Heart right ventricle (tissue), 16 donors: ENCODE results near the gene CLRN2. TPM values are rescaled to one million over a fixed set of nuclear protein-coding genes. Genes with fewer than 3 reads are reported as not detected.

Experiments used
- ATAC-seq, 8 donors: fragments of 200-7000 bp; cut with Tn5 transposase; one replicate each; pipeline ENCODE4 v1.9.1; 2020; ENCODE audit warnings: mild to moderate bottlenecking in 8 of 8, moderate library complexity in 8 of 8, moderate number of reproducible peaks in 1 of 8
- DNase-seq, 2 donors: peaks; one replicate each; pipeline ENCODE4 v3.0.0-alpha.2; 2020
- H3K27ac ChIP-seq, 10 donors: fragments of 200-600 bp; sonication (generic) in 2 of 10; one replicate each; pipeline versions ENCODE4 v1.5.0 to v1.8.0; 2020 to 2022; ENCODE audit warnings: mild to moderate bottlenecking in 3 of 10
- H3K27me3 ChIP-seq, 7 donors: fragments of 200-600 bp; one replicate each; pipeline ENCODE4 v1.8.0; 2021 to 2022; ENCODE audit warnings: mild to moderate bottlenecking in 2 of 7
- H3K36me3 ChIP-seq, 9 donors: fragments of 200-600 bp; sonication (generic) in 1 of 9; one replicate each; pipeline versions ENCODE4 v1.5.0 to v1.8.0; 2020 to 2022; ENCODE audit warnings: mild to moderate bottlenecking in 2 of 9
- H3K4me1 ChIP-seq, 9 donors: fragments of 200-600 bp; sonication (generic) in 1 of 9; one replicate each; pipeline versions ENCODE4 v1.5.0 to v1.8.0; 2020 to 2022; ENCODE audit warnings: mild to moderate bottlenecking in 4 of 9
- H3K4me3 ChIP-seq, 10 donors: fragments of 200-600 bp; sonication (generic) in 2 of 10; one replicate each; pipeline versions ENCODE4 v1.5.0 to v1.8.0; 2020 to 2022; ENCODE audit warnings: mild to moderate bottlenecking in 7 of 10, moderate library complexity in 2 of 10
- H3K9me3 ChIP-seq, 11 donors: fragments of 200-600 bp in 10 of 11; sonication (generic) in 2 of 11; one replicate each; pipeline versions ENCODE4 v1.5.0 to v1.8.0; 2013 to 2022; ENCODE audit warnings: mild to moderate bottlenecking in 2 of 11, control low read depth in 1 of 11, moderate library complexity in 1 of 11
- CTCF ChIP-seq, 9 donors: fragments of 200-600 bp; sonication (generic) in 2 of 9; IDR thresholded peaks; one replicate each; pipeline versions ENCODE4 v1.5.0 to v1.8.0; 2021 to 2022; ENCODE audit warnings: antibody characterized with exemption in 9 of 9, mild to moderate bottlenecking in 5 of 9, moderate library complexity in 1 of 9
- WGBS, 2 donors: extraction: QIAGEN DNeasy Blood & Tissue Kit; methylation state at CpG; one replicate each; pipeline ENCODE4 v1.1.7; 2013; ENCODE audit warnings: inconsistent platforms in 1 of 2; 5-methylcytosine and 5-hydroxymethylcytosine counted together
- intact Hi-C, 10 donors: fragments of 100-400 bp; cut with DNase I; formaldehyde crosslinking; loops; one replicate each; pipeline versions ENCODE4 v1.11.1 to v1.14.2; 2022
- polyA plus RNA-seq, 2 donors: library from polyadenylated mRNA; stranded (reverse); fragments of 200-250 nt; gene quantifications; one replicate each; pipeline ENCODE4 v1.2.3, GENCODE V29; 2013
- total RNA-seq, 10 donors: library from RNA; stranded (reverse); fragmentation: NEBNext Ultra II Directional in 3 of 10; extraction: Animal tissue kit (Norgen Biotek cat#: 25700) in 3 of 10; gene quantifications; one replicate each; pipeline versions ENCODE4 v1.2.1 to v1.2.4, GENCODE V29; 2021 to 2023
- donor health status: Arrhythmogenic right ventricular cardiomyopathy.
- donor health status: ischemic (EF 13 %, LVEDD 7.1; RV severe dilation, severe dysfunction).
- donor health status: healthy with polysubstance abuse.
- donor health status: DM: no; HTN: yes; CAD: no.
- donor health status: DM: no; HTN: no; CAD: no.
- donor health status: ischemic (EF 25% LVEDD 6.9; RV normal size, moderate dysfunction).
- donor health status: ischemic (EF 25% LVEDD 5.7; RV mildly dilated, moderate dysfunction).
- donor health status: healthy.
- donor health status: DM: yes; HTN: yes; CAD: no.
- donor health status: Ischemic cardiomyopathy.
- donor health status: ischemic (EF 35%, LVEDD 5.7; RV mildly dilated, moderate dysfunction).
- donor health status: nonischemic (EF 11% LVEDD 7.7; RV severe dilation, severe dysfunction).
- donor health status: DM: yes; HTN: yes; CAD: no.
- donor health status: PGD.
- donor health status: ischemic (EF 29% LVEDD 5.4; RV normal size, mild dysfunction).
- donor health status: nonischemic (EF 23%, LVEDD 6.1; RV moderate dilation, normal function).

CLRN2 gene
- total and polyA plus RNA-seq, 12 donors, result not detected

- Histone ChIP-seq H3K27ac (no peak overlapping the region), H3K4me1 (no peaks in the 10 kb centered on the region), H3K9me3 (no peaks in the 10 kb centered on the region), H3K4me3 (no peak overlapping the region), H3K27me3 (peaks cover 0 to 16% (median 0%) of the 10 kb centered on the region in 7 donors), H3K36me3 (no peaks in the 10 kb centered on the region)
- intact Hi-C loops, result loop anchor here in 2 of 10 donors (10.0 kb wide), 2 partner anchors 1016 to 1036 kb away; no protein-coding TSS in a partner anchor
- no peak for TF ChIP-seq CTCF (IDR thresholded peaks at IDR 0.05)
- 91 to 93% methylated on average over 4 of the region's 4 CpGs for WGBS, 2 donors
- DNase-seq, result no peak
- no peak for ATAC-seq
Measured at GRCh38 chr4:17558941-17559708, 44.2 kb downstream of the CLRN2 start.

DNA sequence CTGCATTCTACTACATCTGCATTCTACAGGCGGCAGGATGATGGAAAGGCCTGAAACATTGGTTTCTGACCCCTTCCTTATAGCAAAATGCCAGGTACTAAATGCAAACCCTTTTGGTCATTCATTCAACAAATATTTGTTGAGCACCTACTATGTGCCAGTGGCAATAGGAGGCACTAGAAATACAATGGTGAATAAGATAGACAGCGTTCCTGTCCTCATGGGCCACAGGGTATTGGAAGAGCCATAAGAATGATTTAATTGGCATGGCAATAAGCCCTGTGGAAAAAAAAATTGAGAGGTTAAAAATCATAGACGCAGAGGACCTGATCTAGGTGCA, 44.7 kb downstream of the CLRN2 start:
- TF ChIP-seq CTCF (IDR thresholded peaks at IDR 0.05), result no peak
- intact Hi-C loops, result loop anchor here in 3 of 10 donors (5.0 to 10.0 kb wide), 3 partner anchors 68 to 1035 kb away; no protein-coding TSS in a partner anchor
- ATAC-seq, result no peak
- H3K4me3 ChIP-seq, result no peak overlapping the region
- no peaks in the 10 kb centered on the region for H3K9me3 ChIP-seq
- DNase-seq, result no peak
- H3K36me3 ChIP-seq, result no peaks in the 10 kb centered on the region
- peaks cover 0 to 16% (median 0%) of the 10 kb centered on the region in 7 donors for H3K27me3 ChIP-seq
- H3K4me1 ChIP-seq, result no peaks in the 10 kb centered on the region
- 91 to 93% methylated on average over 3 of the region's 3 CpGs for WGBS, 2 donors
- H3K27ac ChIP-seq, result no peak overlapping the region

GRCh38 chr4:17560065-17560673, 45.2 kb downstream of the CLRN2 start:
- ATAC-seq (no peak), DNase-seq (no peak)
- H3K36me3 ChIP-seq, result no peaks in the 10 kb centered on the region
- H3K27ac ChIP-seq, result no peak overlapping the region
- H3K27me3 ChIP-seq, result peaks cover 0 to 12% (median 0%) of the 10 kb centered on the region in 7 donors
- H3K4me1 ChIP-seq, result no peaks in the 10 kb centered on the region
- no peak for TF ChIP-seq CTCF (IDR thresholded peaks at IDR 0.05)
- no peaks in the 10 kb centered on the region for H3K9me3 ChIP-seq
- intact Hi-C loops, result loop anchor here in 1 of 10 donors (5.0 kb wide), 1 partner anchor 67 kb away; no protein-coding TSS in a partner anchor
- no peak overlapping the region for H3K4me3 ChIP-seq
- 88 to 89% methylated on average over 6 of the region's 6 CpGs for WGBS, 2 donors

GRCh38 chr4:17561195-17561909, 46.4 kb downstream of the CLRN2 start:
- ATAC-seq, result no peak
- no peaks in the 10 kb centered on the region for H3K9me3 ChIP-seq
- DNase-seq, result no peak
- intact Hi-C loops, result loop anchor here in 1 of 10 donors (5.0 kb wide), 1 partner anchor 66 kb away; no protein-coding TSS in a partner anchor
- peaks cover 0 to under 1% (median 0%) of the 10 kb centered on the region in 7 donors for H3K27me3 ChIP-seq
- 84 to 87% methylated on average over 8 of the region's 8 CpGs for WGBS, 2 donors
- no peak overlapping the region for H3K27ac ChIP-seq
- TF ChIP-seq CTCF (IDR thresholded peaks at IDR 0.05), result no peak
- no peaks in the 10 kb centered on the region for H3K4me1 ChIP-seq
- H3K36me3 ChIP-seq, result no peaks in the 10 kb centered on the region
- no peak overlapping the region for H3K4me3 ChIP-seq
